Bronchus fibroblast of lung (primary cell): ENCODE data around the gene D2HGDH. TPM values are rescaled to one million over a fixed set of nuclear protein-coding genes. Genes with fewer than 3 reads are reported as not detected.

Source experiments
- total RNA-seq: library from RNA; depleted of rRNA; stranded (reverse); fragments of >200 nt; gene quantifications from 2 replicates; pipeline ENCODE4 v1.2.3, GENCODE V29; 2015

Gene D2HGDH
- 10.3 and 11.0 TPM in 2 replicates for total RNA-seq

DNA sequence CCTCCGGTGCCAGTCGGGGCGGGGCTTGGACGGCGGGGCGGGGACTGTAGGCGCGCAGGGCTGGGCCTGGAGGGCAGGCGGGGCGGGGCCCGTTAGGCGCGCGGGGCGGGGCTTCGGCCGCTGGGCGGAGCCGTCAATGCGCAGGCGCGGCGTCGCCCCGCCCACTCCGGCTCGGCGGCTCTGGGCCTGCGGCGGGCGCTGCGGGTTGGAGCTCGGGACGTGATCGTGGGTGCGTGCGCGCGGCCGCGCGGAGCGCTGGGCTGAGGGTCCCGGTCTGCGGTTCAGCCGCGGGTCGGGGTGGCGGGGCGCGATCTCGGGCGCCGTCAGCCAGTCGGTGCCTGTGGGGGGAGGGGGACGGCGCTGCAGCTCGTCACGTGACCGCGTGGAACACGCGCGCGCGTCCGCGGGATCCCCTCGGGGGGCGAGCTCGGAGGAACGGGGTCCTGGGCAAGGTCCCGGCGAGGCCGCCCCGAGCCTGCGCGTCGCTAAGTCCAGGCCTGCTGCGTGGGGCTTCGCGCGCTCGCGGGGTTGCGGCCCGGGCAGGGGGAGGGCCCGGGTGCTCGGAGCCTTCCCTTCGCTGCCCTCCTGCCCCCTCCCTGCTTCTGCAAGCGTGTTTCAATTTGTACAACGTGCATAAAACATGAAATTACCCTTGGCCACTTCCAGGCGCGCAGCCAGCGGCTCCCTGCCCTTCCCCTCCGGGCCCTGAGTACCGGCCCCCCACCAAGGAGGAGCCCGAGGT, at the start of gene D2HGDH:
Gene D2HGDH, plus strand, starts transcription at position 164 of the 742 bp plus-strand sequence. CDS start 595 bp downstream, outside the sequence.

DNA sequence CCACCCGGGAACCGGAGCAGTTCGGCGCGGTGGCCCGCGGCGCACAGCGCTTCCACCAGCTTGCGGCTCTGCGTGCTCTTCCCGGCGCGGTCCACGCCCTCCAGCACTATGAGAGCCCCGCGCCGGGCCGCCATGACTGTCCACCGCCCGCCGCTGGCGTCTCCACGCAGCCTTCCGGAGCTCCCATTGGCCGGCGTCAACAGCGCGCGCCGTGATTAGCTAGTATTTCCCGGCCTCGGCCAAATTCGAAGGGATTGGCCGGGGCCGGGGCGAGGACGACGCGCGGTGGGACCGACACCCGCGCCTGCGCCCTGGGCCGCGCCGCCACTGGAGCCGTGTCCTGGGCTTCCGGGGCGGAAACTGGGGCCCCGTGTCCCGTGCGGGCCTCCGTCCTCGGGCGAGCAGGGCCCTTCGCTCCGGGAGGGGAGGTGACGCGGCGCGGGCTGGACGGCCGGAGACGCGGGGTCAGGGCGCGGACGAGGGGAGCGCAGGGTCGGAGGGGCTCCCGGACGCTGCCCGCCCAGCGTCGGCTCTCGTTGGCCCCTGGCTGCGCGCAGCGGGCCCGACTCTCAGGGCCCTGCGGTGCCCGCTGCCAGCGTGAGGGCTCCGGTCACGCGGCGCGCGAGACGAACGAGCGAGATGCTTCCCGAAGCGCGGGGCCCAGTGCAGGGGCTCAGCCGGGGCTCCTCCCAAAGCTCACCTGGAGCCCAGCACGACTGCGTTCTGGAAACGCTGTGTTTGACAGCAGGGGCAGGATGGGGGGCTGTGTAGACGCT, 47.6 kb upstream of the D2HGDH start, which contains the start of gene DTYMK:
Gene DTYMK, minus strand, starts transcription at position 166 of the 776 bp plus-strand sequence. Its CDS starts 32 bp downstream, at position 134.

DNA sequence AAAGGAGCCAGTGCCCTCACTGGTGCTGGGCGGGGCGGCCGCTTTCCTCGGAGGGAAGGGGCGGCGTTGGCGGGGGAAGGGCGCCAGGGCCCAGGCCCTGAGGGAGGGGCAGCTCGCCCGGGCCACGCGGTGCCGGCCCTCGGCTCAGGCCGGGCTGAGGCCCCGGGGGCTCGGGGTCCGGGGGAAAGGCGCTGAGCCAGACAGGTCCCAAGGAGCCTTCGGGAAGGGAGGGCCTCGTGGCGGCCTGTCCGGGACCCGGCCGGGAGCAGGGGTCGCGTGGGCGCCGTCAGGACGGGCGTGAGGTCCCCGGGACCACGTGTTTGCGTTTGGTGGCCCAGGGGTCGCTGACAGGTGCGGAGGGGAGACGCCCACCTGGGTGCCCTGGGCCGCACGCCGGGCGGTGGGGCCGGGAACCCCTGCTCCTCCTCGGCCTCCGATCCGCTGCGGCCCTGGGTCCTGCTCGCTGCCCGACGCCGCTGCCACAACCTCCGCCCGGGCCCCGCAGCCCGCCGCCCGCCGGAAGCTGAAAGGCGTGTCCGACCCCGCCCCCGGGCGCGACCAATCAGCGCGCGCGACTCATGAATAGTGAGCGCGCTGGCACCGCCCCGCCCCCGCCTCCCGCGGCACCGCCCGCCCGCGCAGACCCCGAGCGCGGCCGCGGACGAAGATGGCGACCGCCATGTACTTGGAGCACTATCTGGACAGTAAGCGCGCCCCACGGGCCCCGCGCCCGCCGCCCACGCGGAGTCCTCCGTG, 32.9 kb upstream of the D2HGDH start, which contains the start of gene ING5:
Gene ING5, plus strand, starts transcription at position 641 of the 756 bp plus-strand sequence. Its CDS starts 27 bp downstream, at position 668.

DNA sequence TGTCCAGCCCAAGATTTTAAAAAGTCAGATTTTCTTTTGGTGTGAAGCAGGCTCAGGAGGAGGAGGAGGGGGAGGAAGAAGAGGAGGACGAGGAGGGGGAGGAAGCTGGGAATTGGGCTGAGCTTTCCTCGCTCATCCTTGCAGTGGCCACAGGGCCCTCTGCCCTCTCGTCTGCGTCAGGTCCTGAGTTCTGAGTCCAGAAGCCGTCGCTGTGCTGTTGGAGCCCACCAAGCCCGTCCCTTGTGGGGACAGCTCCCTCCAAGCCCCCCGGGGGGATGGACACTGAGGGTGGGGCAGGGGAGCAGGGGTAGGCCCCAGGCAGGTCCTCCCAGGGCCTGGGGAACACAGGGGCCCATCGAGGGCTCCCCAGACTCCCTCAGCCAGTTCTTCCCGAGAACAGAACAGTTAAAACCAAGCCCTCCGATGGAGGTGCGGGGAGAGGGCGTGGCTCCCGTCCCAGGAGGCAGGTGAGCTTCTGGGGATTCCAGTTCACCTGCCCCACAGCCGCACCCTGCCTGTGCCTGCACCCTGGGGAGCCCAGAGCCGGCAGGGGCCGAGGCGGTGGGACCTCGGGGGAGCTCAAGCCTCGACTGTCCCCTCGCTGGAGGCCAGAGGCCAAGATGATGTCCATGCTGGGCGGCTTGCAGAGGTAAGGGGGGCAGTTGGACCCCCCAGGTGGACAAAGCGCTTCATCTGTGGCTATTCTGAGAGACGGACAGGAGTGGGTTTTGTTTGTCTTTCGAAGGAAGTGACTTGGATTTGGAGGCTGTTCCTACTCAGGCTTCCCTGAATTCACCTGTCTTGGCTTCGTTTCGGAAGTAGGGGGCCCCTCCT, 42.1 kb downstream of the D2HGDH start, which contains the start of gene GAL3ST2:
Gene GAL3ST2, plus strand, starts transcription at position 487 of the 834 bp plus-strand sequence. Its CDS starts 134 bp downstream, at position 621.

DNA sequence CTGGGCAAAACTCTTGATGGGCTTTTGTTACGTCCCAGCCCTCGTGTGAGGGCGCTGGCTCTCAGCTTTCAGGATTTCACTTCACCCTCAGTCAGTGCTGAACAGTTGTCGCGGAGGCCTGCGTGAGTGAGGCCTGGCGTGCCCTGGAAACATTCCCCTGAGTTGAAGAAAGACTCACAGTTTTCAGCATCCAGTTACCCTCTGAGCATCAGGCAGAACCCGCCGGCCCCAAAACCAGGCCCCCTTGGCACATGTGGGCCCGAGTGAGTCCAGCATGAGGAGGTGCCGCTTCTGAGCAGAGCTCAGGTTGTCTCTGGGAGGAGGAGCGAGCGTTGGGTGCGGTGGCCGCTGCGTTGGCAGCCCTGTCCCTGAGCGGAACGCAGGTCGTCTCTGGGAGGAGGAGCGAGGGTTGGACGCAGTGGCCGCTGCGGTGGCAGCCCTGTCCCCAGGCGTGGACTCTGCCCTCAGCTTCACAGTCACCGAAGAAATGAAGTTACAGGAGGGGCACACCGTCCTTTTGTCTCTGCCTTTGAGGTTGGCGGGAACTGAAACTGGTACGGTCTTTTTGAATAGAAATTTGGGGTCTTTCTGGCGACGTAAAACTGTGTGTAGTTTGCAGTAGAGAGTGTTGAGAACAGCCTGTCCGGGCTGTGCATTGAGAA, 74.4 kb downstream of the D2HGDH start, which contains the start of gene NEU4:
Gene NEU4, plus strand, starts transcription at position 473 of the 662 bp plus-strand sequence. CDS start 5,292 bp downstream, outside the sequence.

Other genes with a start within 250 kb of the D2HGDH start
- 180 and 198 TPM in 2 replicates for gene STK25, start 226.0 kb upstream of the D2HGDH start, total RNA-seq
- 29.7 and 36.5 TPM in 2 replicates for gene BOK, start 175.9 kb upstream of the D2HGDH start, total RNA-seq
- 49.8 and 62.0 TPM in 2 replicates for gene THAP4, start 97.5 kb upstream of the D2HGDH start, total RNA-seq
- 64.5 and 66.7 TPM in 2 replicates for gene ATG4B, start 96.9 kb upstream of the D2HGDH start, total RNA-seq
- gene DTYMK, start 47.8 kb upstream of the D2HGDH start, total RNA-seq: 139 and 142 TPM in 2 replicates
- 20.2 and 22.0 TPM in 2 replicates for gene ING5, start 32.6 kb upstream of the D2HGDH start, total RNA-seq
- not detected in 2 replicates for gene GAL3ST2, start 42.2 kb downstream of the D2HGDH start, total RNA-seq
- gene NEU4, start 74.6 kb downstream of the D2HGDH start, total RNA-seq: not detected in 2 replicates
- gene PDCD1, start 124.3 kb downstream of the D2HGDH start, total RNA-seq: not detected in 2 replicates
- gene RTP5, start 135.1 kb downstream of the D2HGDH start, total RNA-seq: not detected in 2 replicates